Fibroblast of villous mesenchyme (primary cell): ENCODE data around the gene SMAP2. TPM values are rescaled to one million over a fixed set of nuclear protein-coding genes. Genes with fewer than 3 reads are reported as not detected.

ENCODE experiments used
- DNase-seq: peaks from one replicate; pipeline ENCODE4 v3.0.0-alpha.2; 2010; ENCODE audit warnings: low read depth
- H3K4me3 ChIP-seq: 2 replicates; pipeline ENCODE4 v1.5.1; 2011; ENCODE audit warnings: low read depth, mild to moderate bottlenecking, low read length
- CTCF ChIP-seq: IDR thresholded peaks from 2 replicates; pipeline ENCODE4 v1.5.1; 2012; ENCODE audit warnings: low read depth, mild to moderate bottlenecking, low read length; ENCODE audit not compliant: insufficient read depth
- total RNA-seq: library from RNA; depleted of rRNA; stranded (reverse); fragments of >200 nt; gene quantifications from 2 replicates; pipeline ENCODE4 v1.2.3, GENCODE V29; 2012

SMAP2 gene
- total RNA-seq, 1 donor, result 19.4 TPM

DNA sequence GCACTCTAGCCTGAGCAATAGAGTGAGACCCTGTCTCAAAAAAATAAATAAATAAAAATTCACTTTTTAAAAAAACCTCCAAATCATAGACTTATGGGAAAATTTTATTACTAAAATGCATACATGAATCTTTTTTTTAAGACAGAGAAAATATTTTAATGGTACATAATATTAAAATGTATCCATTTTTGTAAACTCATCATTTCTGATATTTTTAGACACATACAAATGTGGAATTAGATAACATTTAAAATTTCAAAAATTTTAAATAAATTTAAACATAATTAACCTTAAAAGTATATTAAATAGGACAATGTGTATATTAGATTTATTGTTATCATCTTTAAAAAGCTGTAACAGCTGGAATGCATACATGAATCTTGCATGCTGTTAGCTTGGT, 33.9 kb downstream of the SMAP2 start:
- DNase-seq, result no peak
- no peak for TF ChIP-seq CTCF
- H3K4me3 ChIP-seq, result no peak overlapping the region

GRCh38 chr1:40409467-40409866, 35.9 kb downstream of the SMAP2 start:
- H3K4me3 ChIP-seq, result no peak overlapping the region
- no peak for TF ChIP-seq CTCF
- DNase-seq, result no peak

DNA sequence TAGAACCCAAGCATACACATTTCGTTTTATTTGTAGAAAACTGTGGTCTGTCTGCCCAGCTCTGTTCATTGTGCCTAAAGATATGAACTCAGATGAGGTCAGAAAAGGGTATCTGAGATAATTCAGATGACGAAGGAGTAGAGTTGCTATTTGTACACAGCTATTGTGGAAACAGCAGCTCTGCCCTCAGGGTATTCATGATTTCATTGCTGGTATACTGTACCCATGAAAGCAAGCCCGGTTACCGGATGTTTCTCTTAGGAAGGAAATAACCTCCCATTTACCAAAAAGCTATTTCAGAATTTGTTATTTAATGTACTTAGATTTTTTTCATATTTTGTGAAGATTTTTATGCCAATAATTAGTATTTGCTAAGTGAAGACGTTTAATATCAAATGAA, 37.8 kb downstream of the SMAP2 start:
- TF ChIP-seq CTCF, result no peak
- H3K4me3 ChIP-seq, result no peak overlapping the region
- DNase-seq, result no peak

DNA sequence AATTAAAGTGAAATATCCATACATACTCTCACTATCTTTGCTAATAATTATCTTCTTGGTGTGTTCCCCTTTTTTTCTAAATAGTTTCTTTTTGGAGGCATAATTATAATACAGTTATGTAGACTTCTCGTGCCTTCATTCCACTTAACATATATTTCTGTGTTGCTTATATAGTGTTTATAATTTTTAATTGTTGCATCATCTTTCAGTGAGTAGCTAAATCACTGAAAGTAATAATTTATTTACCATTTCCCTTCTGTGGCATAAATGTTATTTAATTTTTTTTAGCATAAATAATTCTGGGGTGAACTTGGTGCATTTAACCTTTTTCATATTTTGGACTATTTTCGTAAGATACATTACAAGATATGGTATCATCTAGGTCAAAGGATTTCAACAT, 38.3 kb downstream of the SMAP2 start:
- no peak for TF ChIP-seq CTCF

GRCh38 chr1:40413527-40414252, 40.2 kb downstream of the SMAP2 start:
- H3K4me3 ChIP-seq, result no peak overlapping the region
- no peak for TF ChIP-seq CTCF

More for the DNA sequence above, 38.3 kb downstream of the SMAP2 start:
- H3K4me3 ChIP-seq, result no peak overlapping the region
- DNase-seq, result no peak

GRCh38 chr1:40414331-40414730, 40.8 kb downstream of the SMAP2 start:
- no peak for DNase-seq
- H3K4me3 ChIP-seq, result no peak overlapping the region
- TF ChIP-seq CTCF, result no peak

More at GRCh38 chr1:40413527-40414252, 40.2 kb downstream of the SMAP2 start:
- DNase-seq, result no peak

DNA sequence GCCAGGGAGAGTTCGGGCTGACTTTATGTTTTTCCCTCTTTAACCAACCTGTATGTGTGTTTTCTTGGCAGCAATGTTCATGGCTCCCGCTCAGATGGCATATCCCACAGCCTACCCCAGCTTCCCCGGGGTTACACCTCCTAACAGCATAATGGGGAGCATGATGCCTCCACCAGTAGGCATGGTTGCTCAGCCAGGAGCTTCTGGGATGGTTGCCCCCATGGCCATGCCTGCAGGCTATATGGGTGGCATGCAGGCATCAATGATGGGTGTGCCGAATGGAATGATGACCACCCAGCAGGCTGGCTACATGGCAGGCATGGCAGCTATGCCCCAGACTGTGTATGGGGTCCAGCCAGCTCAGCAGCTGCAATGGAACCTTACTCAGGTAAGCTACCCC, 43.2 kb downstream of the SMAP2 start:
- no peak overlapping the region for H3K4me3 ChIP-seq
- no peak for TF ChIP-seq CTCF
- no peak for DNase-seq
